Measurements from ENCODE around the gene S100A3.

GRCh38 chr1:153561466-153561985 lies 12.5 kb upstream of the S100A3 start:
- TF ChIP-seq CTCF (IDR thresholded peaks at IDR 0.05), result no peak
- TF ChIP-seq POLR2A (IDR thresholded peaks at IDR 0.05), result no peak
- no peak for TF ChIP-seq EP300 (IDR thresholded peaks at IDR 0.05)
- no peak for TF ChIP-seq POLR2AphosphoS5 (IDR thresholded peaks at IDR 0.05)

Measured in gastroesophageal sphincter (tissue), 3 donors.